SU-DHL-6 (cell line): ENCODE data around the gene BRD3OS.

Source experiments
- H2AFZ ChIP-seq: fragments of 200-600 bp; sonication (generic); 2 replicates; pipeline ENCODE4 v1.6.1; 2014; ENCODE audit warnings: low read depth, mild to moderate bottlenecking, moderate library complexity, mixed read lengths, antibody characterized with exemption, low read length; ENCODE audit not compliant: severe bottlenecking
- H3F3A ChIP-seq: fragments of 200-600 bp; shearing (Covaris generic); 2 replicates; pipeline ENCODE4 v1.6.0; 2016; ENCODE audit warnings: antibody characterized with exemption, mild to moderate bottlenecking; ENCODE audit not compliant: insufficient read depth
- H3K27ac ChIP-seq: fragments of 200-600 bp; sonication (generic); 2 replicates; pipeline ENCODE4 v1.5.1; 2016; ENCODE audit warnings: low read depth, mild to moderate bottlenecking, low read length, moderate library complexity, mixed read lengths
- H3K27me3 ChIP-seq: fragments of 200-600 bp; sonication (generic), shearing (Covaris generic); 2 replicates; pipeline ENCODE4 v1.6.0; 2014; ENCODE audit warnings: mild to moderate bottlenecking, low read length
- H3K36me3 ChIP-seq: fragments of 200-600 bp; sonication (generic); 2 replicates; pipeline ENCODE4 v1.6.1; 2014; ENCODE audit warnings: mild to moderate bottlenecking, low read length, mixed read lengths
- H3K4me2 ChIP-seq: fragments of 300-600, 200-600 bp; shearing (Covaris generic), sonication (generic); 2 replicates; pipeline ENCODE4 v1.6.0; 2014; ENCODE audit warnings: low read length, low read depth, mild to moderate bottlenecking; ENCODE audit not compliant: poor library complexity, severe bottlenecking
- H3K4me3 ChIP-seq: fragments of 200-600 bp; sonication (generic); 2 replicates; pipeline ENCODE4 v1.5.1; 2014; ENCODE audit warnings: antibody characterized with exemption, low read length, mild to moderate bottlenecking, mixed read lengths; ENCODE audit not compliant: insufficient read depth, poor library complexity, severe bottlenecking
- H3K79me2 ChIP-seq: fragments of 200-600 bp; sonication (generic); 2 replicates; pipeline ENCODE4 v1.6.1; 2014; ENCODE audit warnings: mild to moderate bottlenecking, low read length, moderate library complexity; ENCODE audit not compliant: insufficient read depth
- H3K9ac ChIP-seq: fragments of 200-600 bp; sonication (generic); 2 replicates; pipeline ENCODE4 v1.7.0; 2014; ENCODE audit warnings: mild to moderate bottlenecking, low read length
- H3K9me2 ChIP-seq: fragments of 200-600 bp; sonication (generic); replicated peaks from 2 replicates; pipeline ENCODE4 v1.6.1; 2014; ENCODE audit warnings: low read length; ENCODE audit not compliant: insufficient read depth
- H3K9me3 ChIP-seq: fragments of 200-600 bp; sonication (generic); 2 replicates; pipeline ENCODE4 v1.6.1; 2014; ENCODE audit warnings: low read length, mixed read lengths; ENCODE audit not compliant: insufficient read depth
- H4K20me1 ChIP-seq: fragments of 200-600 bp; sonication (generic); 2 replicates; pipeline ENCODE4 v1.6.1; 2014; ENCODE audit warnings: low read depth, mild to moderate bottlenecking, antibody characterized with exemption, low read length, moderate library complexity, mixed read lengths
- CTCF ChIP-seq: fragments of 200-600 bp; sonication (generic); IDR thresholded peaks from one replicate; pipeline ENCODE4 v1.5.1; 2017; ENCODE audit warnings: antibody characterized with exemption, mild to moderate bottlenecking, low read length, moderate library complexity; ENCODE audit not compliant: insufficient read depth, poor library complexity, severe bottlenecking
- EZH2phosphoT487 ChIP-seq: fragments of 200-600 bp; sonication (generic), shearing (Covaris generic); conservative IDR thresholded peaks from 2 replicates; pipeline ENCODE4 v1.6.1; 2018; ENCODE audit warnings: mild to moderate bottlenecking, antibody characterized with exemption, low read length, moderate library complexity, mixed read lengths

The BRD3OS gene

GRCh38 chr9:134024214-134024792, 978 bp upstream of the BRD3OS start:
- TF ChIP-seq EZH2phosphoT487 = no peak
- TF ChIP-seq CTCF = no peak
- Histone ChIP-seq H3K79me2 (no peaks in the 10 kb centered on the region), H3K9ac (no peak overlapping the region), H2AFZ (no peak overlapping the region), H3K27me3 (no peaks in the 10 kb centered on the region), H3K36me3 (no peaks in the 10 kb centered on the region), H4K20me1 (no peaks in the 10 kb centered on the region), H3F3A (peaks cover 6% of the 10 kb centered on the region; the same call in 1 of the 2 replicates), H3K27ac (no peak overlapping the region), H3K9me2 (no peaks in the 10 kb centered on the region), H3K4me2 (peak overlapping the region; percentile 71), H3K9me3 (no peaks in the 10 kb centered on the region), H3K4me3 (peak overlapping the region; percentile 66)

- Histone ChIP-seq H3F3A (peaks cover 6% of the 10 kb centered on the region; the same call in 1 of the 2 replicates), H3K27me3 (no peaks in the 10 kb centered on the region), H4K20me1 (no peaks in the 10 kb centered on the region), H3K9me2 (no peaks in the 10 kb centered on the region), H3K9ac (peak overlapping the region; percentile 54), H3K4me2 (peak overlapping the region; percentile 71), H3K4me3 (peak overlapping the region; percentile 66), H3K36me3 (no peaks in the 10 kb centered on the region), H2AFZ (peak overlapping the region; percentile 96), H3K27ac (no peak overlapping the region), H3K79me2 (no peaks in the 10 kb centered on the region), H3K9me3 (no peaks in the 10 kb centered on the region)
- TF ChIP-seq CTCF = no peak
- TF ChIP-seq EZH2phosphoT487 = no peak
Observed at GRCh38 chr9:134025606-134026541, 593 bp downstream of the BRD3OS start.

GRCh38 chr9:134026581-134026980, 1.3 kb downstream of the BRD3OS start:
- Histone ChIP-seq H3K27ac (no peak overlapping the region), H3K9ac (no peak overlapping the region), H3K9me2 (no peaks in the 10 kb centered on the region), H4K20me1 (no peaks in the 10 kb centered on the region), H2AFZ (no peak overlapping the region), H3F3A (peaks cover 6% of the 10 kb centered on the region; the same call in 1 of the 2 replicates), H3K79me2 (no peaks in the 10 kb centered on the region), H3K27me3 (no peaks in the 10 kb centered on the region), H3K4me2 (no peak overlapping the region), H3K36me3 (no peaks in the 10 kb centered on the region), H3K9me3 (no peaks in the 10 kb centered on the region), H3K4me3 (no peak overlapping the region)
- TF ChIP-seq EZH2phosphoT487 (no peak), CTCF (no peak)
